DMS153 (cell line): ENCODE measurements around the gene LRRC30.

Source experiments
- DNase-seq: peaks from one replicate; lab custom pipeline; 2025; lab: John Stamatoyannopoulos, UW

LRRC30 gene

DNA sequence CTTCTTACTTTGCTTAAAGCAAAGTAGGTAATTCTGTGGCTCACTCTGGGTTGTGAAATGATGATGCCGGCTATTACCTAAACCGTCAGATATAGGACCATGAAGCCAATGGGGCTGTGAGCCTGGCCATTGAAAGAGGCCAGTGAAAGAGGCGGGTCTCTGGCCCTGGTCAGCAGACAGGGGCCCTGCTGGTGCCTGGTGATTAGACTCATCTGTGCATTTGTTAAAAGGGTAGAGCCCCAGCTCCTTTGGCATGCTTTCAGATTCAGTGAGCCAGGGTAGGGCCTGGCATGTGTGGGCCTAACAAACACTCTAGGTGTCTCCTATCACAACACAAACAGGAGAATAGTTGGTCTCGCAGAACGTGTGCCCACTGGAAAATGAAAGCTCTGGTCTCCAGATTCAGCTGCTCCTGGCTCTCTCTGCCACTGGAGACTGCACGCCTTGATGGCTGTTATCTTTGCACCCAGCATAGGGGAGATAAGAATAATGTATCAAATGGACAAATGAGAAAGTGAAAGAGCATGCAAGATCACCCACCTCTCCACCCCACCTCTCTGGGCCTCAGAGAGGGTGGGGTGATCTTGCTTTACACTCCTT, 6.9 kb downstream of the LRRC30 start:
- no peak for DNase-seq

DNA sequence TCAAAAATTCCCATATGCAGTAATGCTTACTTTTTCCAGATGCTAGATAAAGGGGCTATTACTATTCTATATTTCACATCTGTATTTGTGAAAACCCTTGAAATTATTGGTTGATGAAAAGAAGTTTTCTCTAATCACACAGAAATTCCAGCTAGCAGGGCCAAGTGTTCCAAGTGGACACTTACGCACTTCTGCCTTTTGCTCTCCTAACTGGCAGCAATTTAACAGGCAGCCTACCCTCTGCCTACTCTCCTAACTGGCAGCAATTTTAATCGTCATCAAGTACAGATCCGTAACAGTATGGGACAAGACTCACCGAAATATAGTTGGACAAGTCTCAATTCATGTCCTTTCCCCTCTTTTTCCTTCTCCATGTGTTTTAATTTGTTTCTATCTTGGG, 12.0 kb downstream of the LRRC30 start:
- no peak for DNase-seq

GRCh38 chr18:7248877-7249276, 18.0 kb downstream of the LRRC30 start:
- DNase-seq, result no peak

DNA sequence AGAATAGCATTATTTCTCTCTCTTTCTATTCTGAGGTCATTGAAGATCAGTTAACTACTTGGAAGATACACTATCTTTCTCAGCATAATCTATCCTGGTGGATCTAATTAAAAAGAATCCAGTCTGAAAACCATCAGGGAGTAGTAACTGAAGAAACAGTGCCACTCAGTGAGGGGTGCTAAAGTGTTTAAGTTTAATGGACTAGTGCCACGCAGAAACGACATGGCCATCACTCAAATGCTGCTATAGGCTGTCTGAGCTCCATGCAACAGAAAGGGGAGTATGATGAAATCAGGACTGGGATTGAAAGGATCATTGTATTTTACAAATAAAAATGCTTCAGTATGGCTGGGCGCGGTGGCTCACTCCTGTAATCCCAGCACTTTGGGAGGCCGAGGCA, 23.3 kb downstream of the LRRC30 start:
- DNase-seq, result no peak

DNA sequence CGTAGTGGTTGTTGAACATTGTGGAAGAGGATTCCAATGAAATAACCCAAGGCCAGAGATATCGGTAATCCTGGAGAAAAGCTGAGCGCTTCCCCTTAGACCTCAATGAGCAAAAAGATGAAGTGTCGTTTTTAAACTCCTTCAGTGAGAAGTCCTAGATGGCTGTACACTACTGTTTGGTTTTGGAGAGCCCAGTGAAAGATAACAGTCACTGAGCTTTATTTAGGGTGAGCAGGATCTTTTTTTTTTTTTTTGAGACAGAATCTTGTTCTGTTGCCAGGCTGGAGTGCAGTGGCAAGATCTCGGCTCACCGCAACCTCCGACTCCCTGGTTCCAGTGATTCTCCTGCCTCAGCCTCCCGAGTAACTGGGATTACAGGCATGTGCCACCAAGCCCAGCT, 24.2 kb downstream of the LRRC30 start:
- no peak for DNase-seq

DNA sequence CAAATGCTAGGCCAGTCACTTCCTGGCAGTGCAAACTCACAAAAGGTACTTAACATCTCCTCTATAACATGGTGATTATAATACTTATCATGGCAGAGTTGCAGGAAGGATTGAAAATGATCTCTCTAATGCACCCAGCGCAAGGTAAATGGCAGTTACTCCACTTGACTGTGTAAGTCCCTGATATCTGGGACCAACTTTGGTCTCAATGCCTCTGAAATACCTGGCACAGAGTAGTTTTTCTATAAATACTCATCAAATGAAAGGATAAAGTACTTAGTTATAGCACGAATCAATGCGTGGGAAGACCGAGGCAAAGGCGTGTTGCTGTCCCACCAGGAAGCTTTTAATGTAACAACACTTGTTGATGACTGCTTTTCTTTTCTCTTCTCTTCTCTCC, 24.8 kb downstream of the LRRC30 start:
- DNase-seq, result no peak

- no peak for DNase-seq
These were observed 25.9 kb downstream of the LRRC30 start for GRCh38 chr18:7256618-7257425.

- no peak for DNase-seq
These were observed 26.5 kb downstream of the LRRC30 start for GRCh38 chr18:7257426-7257740.

DNA sequence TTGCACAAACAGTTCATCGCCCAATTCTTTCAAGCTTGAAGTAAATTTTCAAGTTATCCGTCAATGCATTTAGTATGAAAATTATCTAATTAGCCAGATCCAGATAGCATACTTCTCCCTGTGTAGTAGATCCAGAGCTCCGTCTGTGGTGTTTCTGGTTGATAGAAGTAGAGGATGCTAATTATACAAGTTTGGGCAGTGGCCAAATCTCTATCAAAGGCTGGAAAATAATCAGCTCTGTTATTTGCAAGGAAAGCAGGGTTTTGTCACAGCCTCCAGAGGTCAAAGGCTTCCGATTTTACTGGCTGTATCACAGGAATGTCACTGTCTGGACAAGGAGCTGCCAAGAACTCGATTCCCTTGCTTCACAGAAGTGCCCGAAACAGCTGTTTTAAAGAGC, 28.6 kb downstream of the LRRC30 start:
- DNase-seq, result no peak

GRCh38 chr18:7261199-7261598, 30.3 kb downstream of the LRRC30 start:
- DNase-seq, result no peak

- no peak for DNase-seq
These were observed 37.1 kb downstream of the LRRC30 start for GRCh38 chr18:7267973-7268372.

GRCh38 chr18:7269942-7270341, 39.1 kb downstream of the LRRC30 start:
- no peak for DNase-seq

DNA sequence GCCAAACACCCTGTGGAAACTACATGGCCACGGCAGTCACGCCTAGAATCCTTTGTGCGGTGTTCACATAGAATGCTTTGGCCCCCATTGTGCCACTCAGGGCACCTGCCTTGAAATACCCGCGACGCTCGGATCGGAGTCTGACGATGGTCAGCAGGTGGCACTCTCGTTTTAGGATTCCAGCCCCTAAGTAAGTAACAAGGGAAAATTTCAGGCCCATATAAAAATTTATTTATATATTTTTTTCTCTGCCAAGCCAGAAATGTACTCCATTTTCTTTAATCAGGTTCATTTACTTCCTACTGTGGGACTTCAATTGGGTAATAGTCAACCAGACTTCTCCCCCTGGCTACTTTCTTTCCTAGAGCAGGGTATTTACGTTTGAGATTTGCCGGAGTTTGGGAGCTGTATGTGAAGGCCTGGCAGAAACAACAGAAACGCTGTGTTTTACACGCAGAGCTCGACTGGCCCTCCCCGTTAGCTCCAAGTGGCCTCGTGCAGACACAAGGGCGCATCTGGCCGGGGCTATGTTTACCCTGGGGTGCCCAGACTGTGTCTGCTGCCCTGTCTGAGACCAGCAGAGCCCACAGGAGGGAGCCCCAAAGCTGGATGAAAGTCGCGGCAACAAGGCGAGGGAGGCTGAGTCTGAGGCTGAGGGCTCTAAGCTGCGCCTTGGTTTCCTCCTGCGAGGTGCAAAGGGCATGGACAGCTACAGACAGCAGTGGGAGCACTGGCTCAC, 41.6 kb downstream of the LRRC30 start:
- DNase-seq, result no peak

- DNase-seq, result no peak
These were observed 42.5 kb downstream of the LRRC30 start for GRCh38 chr18:7273301-7273921.

- DNase-seq, result no peak
These were observed 50.7 kb downstream of the LRRC30 start for GRCh38 chr18:7281579-7281978.
